Measurements from ENCODE around the gene RNGTT. TPM values are rescaled to one million over a fixed set of nuclear protein-coding genes. Genes with fewer than 3 reads are reported as not detected.

The RNGTT gene
- total RNA-seq, 1 donor from 2014 or later, result 11.4 TPM

DNA sequence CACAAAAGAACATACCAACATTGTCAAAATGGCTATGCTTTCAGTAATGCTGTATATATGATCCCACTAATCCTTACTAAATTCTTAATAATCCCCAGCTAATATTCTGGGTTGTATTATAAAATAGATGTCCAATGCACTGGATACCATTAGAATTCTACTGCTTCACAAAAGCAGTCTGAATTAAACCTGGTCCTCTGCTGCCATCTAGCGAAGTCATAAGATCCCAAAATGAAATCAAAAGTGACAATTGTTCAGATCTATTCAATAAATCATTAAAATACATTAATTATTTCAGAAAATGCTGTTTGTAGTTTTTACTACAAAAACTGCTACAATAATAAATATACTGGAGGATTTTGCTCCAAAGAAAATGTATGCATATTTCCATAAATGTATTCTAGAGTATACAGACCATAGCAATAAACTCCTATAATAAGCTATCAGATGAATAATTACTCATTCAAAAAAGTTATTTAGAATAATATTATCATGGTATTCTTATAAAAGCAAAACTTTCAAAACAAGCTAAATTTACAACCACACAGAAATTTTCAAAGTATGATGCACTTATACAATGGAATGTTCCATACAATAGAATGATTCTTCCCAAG lies 92.6 kb downstream of the RNGTT start:
- Histone ChIP-seq H3K36me3 (no peaks in the 10 kb centered on the region), H3K9me3 (no peaks in the 10 kb centered on the region), H3K27me3 (ENCODE audit: low read depth) (no peaks in the 10 kb centered on the region), H3K4me3 (no peak overlapping the region), H3K4me1 (no peaks in the 10 kb centered on the region), H3K27ac (no peak overlapping the region)
- TF ChIP-seq, protein P1, sequence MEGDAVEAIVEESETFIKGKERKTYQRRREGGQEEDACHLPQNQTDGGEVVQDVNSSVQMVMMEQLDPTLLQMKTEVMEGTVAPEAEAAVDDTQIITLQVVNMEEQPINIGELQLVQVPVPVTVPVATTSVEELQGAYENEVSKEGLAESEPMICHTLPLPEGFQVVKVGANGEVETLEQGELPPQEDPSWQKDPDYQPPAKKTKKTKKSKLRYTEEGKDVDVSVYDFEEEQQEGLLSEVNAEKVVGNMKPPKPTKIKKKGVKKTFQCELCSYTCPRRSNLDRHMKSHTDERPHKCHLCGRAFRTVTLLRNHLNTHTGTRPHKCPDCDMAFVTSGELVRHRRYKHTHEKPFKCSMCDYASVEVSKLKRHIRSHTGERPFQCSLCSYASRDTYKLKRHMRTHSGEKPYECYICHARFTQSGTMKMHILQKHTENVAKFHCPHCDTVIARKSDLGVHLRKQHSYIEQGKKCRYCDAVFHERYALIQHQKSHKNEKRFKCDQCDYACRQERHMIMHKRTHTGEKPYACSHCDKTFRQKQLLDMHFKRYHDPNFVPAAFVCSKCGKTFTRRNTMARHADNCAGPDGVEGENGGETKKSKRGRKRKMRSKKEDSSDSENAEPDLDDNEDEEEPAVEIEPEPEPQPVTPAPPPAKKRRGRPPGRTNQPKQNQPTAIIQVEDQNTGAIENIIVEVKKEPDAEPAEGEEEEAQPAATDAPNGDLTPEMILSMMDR (IDR thresholded peaks at IDR 0.05), result peak; percentile 66
- ATAC-seq (no peak), DNase-seq (no peak)
- intact Hi-C loops (cut with DNase I), result no loop called here

DNA sequence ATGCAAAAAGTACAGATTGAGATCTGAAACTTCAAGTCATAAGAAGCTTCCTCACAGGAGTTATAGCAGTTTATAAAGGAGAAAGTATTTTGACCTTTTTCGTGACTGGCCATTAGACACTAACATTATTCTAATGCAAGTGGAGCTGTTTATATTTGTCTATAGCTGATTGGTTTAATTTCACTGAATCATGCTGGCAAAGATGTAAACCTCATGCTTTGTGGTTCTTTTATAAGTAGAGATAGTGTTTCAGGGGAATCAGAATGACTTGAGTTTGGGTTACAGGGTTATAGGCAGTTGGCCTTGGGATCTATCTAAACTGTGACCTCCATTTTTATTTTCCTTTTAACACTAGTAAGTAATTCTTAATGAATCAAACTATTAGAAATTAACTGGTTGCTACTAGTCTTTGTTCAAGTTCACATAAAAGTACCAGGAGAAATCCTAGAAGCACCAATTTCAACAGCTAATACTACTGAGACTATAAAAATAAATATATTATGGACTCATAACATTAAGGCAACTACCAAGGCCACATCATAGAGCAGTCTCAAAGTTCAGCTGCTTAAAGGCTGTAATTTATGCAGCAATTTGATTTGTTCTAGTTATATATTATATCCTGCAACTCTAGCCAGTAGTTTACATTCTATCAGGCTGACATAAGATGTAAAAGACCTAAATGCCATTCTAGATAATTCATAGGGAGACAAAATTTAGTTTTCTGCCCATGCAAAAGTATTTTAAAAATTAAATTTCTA lies 94.0 kb downstream of the RNGTT start:
- no peak overlapping the region for H3K27ac ChIP-seq
- TF ChIP-seq, protein P1 (IDR thresholded peaks at IDR 0.05), result no peak
- no peaks in the 10 kb centered on the region for H3K9me3 ChIP-seq
- no peaks in the 10 kb centered on the region for H3K4me1 ChIP-seq
- no peaks in the 10 kb centered on the region for H3K36me3 ChIP-seq
- intact Hi-C loops (cut with DNase I), result no loop called here
- no peak overlapping the region for H3K4me3 ChIP-seq
- DNase-seq (no peak), ATAC-seq (no peak)
- H3K27me3 ChIP-seq (ENCODE audit: low read depth), result no peaks in the 10 kb centered on the region

DNA sequence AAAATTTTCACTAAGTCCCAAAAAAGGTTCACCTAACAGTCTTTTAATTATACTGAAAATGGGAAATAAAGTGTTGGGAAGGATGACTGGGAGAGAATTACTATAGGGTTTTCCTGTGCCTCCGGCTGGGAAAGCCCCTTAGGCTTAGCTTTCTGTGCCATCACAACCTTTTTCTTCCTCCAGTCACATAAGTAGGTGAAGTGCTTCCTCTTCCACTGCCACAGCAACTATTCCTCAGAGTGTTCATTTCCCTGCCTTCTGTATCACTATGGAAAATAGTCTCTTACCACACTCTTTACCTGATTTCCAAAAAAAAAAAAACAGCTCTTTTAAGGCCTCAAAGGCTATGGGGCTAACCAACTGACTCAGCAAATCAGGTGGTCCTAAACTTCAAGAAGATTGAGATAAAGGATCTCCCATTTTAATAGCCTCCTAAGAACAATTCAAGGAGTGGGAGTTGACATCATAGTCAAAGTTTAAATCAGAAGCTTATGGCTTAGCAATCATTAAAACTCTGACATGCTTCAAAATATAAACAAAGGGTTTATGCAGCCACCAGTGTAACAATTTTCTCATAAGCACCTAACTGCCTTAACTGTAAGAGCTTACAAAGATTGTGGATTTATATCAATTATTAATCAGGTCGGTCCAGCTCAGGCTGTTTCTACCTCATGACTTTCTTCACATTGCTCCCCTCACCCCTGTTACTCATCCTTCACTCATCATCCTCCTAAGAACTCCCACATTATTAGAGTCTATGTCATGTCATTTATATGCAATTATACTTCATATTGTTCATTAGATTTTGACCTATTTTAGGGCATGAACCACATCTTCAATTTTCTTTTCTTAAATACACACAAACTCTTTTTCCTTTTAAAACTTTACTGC lies 95.3 kb downstream of the RNGTT start:
- Histone ChIP-seq H3K9me3 (no peaks in the 10 kb centered on the region), H3K4me1 (no peaks in the 10 kb centered on the region), H3K4me3 (no peak overlapping the region), H3K36me3 (no peaks in the 10 kb centered on the region), H3K27ac (no peak overlapping the region), H3K27me3 (ENCODE audit: low read depth) (no peaks in the 10 kb centered on the region)
- no peak for ATAC-seq
- intact Hi-C loops (cut with DNase I), result no loop called here
- TF ChIP-seq, protein P1 (IDR thresholded peaks at IDR 0.05), result no peak
- DNase-seq, result no peak

DNA sequence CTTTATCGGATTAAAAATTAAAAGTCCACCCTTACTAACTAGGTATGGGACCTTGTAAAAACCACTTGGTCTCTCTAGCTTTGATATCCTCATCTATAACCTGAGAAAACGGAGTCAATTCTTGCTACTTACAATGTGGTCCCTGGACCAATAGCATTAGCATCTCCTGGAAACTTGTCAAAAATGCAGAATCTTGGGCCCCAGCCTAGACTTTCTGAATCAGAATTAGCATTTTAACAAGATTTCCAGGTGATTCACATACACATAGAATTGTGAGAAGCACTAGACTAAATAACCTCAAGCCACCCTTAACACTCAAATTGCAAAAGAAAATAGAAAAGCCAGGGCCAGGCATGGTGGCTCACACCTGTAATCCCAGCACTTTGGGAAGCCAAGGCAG lies 96.6 kb downstream of the RNGTT start:
- TF ChIP-seq, protein P1 (IDR thresholded peaks at IDR 0.05), result no peak
- Histone ChIP-seq H3K27ac (no peak overlapping the region), H3K27me3 (ENCODE audit: low read depth) (no peaks in the 10 kb centered on the region), H3K4me1 (no peaks in the 10 kb centered on the region), H3K36me3 (no peaks in the 10 kb centered on the region), H3K4me3 (no peak overlapping the region), H3K9me3 (no peaks in the 10 kb centered on the region)
- ATAC-seq, result no peak
- intact Hi-C loops (cut with DNase I), result no loop called here
- DNase-seq, result no peak

DNA sequence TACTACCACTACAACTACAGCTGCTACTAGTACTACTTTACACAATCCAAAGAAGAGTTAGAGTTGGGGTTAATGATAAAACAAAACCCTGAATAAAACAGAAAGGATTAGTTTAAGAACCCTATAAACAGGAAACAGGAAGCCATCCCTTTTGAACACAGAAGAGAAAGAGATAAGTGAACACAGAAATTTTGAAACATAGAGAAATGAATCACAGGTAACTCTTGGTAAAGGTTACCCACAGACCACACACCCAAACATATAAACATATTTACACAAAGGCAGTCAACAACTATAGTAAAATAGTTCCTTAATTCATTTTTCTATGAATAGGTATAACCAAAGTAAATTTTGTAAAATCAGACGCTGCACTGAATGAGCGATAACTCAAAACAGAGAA lies 98.1 kb downstream of the RNGTT start:
- Histone ChIP-seq H3K4me1 (no peaks in the 10 kb centered on the region), H3K9me3 (no peaks in the 10 kb centered on the region), H3K4me3 (no peak overlapping the region), H3K27ac (no peak overlapping the region), H3K27me3 (ENCODE audit: low read depth) (no peaks in the 10 kb centered on the region), H3K36me3 (no peaks in the 10 kb centered on the region)
- ATAC-seq (no peak), DNase-seq (no peak)
- TF ChIP-seq, protein P1 (IDR thresholded peaks at IDR 0.05), result no peak
- intact Hi-C loops (cut with DNase I), result no loop called here
